HG03159 (cell line): ENCODE measurements around the gene DFFB.

Experiments used
- ATAC-seq: cut with Tn5 transposase; IDR thresholded peaks from one replicate; pipeline ENCODE4 v1.9.1; 2021; ENCODE audit warnings: mild to moderate bottlenecking, moderate library complexity; ENCODE audit not compliant: unreplicated experiment

Gene DFFB

GRCh38 chr1:3894626-3895278 is 37.5 kb downstream of the DFFB start:
- no peak for ATAC-seq

- no peak for ATAC-seq
Measured at GRCh38 chr1:3895279-3895950, 38.1 kb downstream of the DFFB start.

DNA sequence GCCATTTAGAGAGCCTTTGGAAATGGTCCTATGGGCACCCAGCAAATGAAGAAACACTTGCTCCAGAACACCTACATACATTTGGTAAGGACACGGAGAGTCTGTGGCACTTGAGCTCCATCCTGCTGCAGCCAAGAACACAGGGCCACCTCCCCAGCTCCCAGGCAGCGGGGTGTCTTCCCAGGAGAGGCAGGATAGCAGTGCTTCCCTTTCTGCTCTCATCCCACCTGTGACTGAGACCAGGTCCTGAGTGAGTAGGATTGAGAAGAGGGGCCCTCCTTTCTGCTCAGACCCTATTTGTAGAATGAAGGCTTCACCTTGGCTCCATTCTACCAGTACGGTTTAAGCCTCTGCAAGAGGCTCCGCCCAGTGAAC is 38.7 kb downstream of the DFFB start:
- ATAC-seq: no peak

- no peak for ATAC-seq
Measured at GRCh38 chr1:3896396-3897000, 39.2 kb downstream of the DFFB start.

GRCh38 chr1:3898475-3898735 is 41.1 kb downstream of the DFFB start:
- no peak for ATAC-seq

DNA sequence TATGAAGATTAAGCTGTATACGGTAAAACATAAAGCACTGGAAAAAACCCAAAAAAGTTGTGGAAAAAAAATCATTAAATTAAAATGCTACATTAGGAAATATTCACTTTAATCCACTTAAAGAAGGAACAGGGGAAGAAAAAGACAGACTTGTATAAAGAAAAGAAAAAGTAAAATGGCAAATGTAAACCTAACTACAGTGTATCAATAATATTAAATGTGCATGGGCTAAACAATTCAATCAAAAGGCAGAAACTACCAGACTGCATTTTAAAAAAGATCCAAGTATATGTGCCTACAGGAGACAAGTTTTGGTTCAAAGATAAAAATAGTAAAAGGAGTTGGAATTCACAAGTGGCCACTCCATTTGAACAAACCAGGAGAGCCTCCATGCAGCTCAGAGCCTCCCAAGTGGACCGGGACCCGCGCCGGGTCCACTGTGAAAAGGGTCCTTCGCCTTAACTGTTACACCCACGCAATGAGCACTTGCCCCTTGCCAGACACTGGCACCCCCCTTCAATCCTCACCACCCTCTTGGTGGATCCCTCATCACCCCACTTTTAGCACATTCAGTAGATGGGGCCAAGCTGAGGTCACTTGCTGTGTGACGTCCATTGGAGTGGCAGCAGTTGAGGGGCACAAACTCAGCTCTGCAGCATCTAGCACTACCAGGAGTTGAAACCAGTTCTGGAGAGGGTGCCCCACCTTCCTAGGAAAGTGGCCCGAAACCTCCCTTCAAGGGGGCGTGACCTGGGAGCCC is 41.9 kb downstream of the DFFB start:
- ATAC-seq: no peak

DNA sequence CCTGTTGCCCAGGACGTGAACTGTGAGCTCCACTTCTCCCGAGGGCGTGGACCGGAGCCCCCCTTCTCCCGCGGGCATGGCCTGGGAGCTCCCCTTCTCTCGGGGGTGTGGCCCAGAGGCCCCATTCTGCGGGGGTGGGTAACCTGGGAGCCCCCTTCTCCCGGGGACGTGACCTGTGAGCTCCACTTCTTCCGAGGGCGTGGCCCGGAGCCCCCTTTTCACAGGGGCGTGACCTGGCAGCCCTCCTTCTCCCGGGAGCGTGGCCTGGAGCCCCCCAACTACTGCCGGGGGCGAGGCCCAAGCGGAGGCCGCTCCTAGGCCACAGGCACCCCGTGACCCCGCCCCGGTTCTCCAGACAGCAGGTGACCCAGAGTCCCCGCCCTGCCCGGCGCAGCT is 42.5 kb downstream of the DFFB start:
- ATAC-seq: peak; percentile 2

DNA sequence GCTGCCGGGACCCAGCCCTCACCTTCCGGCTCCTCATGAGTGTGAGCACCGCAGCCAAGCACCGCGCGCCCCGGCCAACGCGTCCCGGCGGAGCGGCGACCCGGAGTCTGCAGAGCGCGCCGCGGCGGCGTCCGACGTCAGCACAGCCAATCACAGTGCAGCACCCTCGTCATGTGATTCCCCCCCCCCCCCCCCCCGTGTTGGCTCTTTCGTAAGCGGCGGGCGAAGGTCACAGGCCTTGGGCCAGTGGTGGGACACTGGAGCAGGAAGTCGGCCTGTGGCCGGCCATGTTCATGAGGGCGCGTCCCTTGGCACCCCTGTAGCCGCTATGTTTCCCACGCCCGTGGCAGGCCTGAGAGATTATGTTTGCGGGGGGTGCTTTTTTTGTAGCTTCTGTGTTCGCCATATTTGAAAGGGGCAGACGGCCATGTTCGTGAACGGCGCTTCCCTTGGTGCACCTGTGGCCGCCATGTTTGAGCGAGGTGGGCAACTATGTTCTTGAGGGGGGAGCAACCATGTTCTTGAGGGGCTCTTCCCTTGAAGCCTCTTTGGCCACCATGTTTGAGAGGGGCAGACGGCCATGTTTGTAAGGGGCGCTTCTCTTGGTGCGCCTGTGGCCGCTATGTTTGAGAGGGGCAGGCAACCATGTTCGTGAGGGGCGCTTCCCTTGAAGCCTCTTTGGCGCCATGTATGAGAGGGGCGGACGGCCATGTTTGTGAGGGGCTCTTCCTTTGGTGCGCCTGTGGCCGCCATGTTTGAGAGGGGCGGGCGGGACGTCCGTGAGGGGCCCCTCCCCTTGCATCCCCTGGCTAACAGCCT is 43.1 kb downstream of the DFFB start, which contains the start of gene C1orf174:
Gene C1orf174 (minus strand): TSS at position 123 of the 819 bp plus-strand sequence. CDS start 86 bp downstream, at position 37.
- ATAC-seq: peak; percentile 73

GRCh38 chr1:3900969-3901529 is 43.8 kb downstream of the DFFB start:
- ATAC-seq: peak; percentile 56

DNA sequence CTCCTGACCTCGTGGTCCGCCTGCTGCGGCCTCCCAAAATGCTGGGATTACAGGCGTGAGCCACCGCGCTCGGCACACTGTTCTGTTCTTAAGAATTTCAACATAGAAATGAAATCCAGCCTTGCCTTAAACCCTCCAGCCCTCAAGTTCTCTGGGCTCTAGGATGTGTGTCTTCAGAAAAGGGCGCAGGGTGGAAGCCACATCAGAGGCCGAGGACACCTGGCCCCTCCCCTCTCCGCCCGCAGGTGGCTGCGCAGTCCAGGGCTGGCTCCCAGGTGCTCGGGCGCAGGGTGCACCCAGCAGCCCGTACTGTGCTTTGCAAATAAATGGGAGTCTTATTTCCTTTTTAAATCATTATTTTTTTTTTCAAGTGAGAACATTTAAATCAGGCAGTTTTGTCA is 44.8 kb downstream of the DFFB start:
- no peak for ATAC-seq

DNA sequence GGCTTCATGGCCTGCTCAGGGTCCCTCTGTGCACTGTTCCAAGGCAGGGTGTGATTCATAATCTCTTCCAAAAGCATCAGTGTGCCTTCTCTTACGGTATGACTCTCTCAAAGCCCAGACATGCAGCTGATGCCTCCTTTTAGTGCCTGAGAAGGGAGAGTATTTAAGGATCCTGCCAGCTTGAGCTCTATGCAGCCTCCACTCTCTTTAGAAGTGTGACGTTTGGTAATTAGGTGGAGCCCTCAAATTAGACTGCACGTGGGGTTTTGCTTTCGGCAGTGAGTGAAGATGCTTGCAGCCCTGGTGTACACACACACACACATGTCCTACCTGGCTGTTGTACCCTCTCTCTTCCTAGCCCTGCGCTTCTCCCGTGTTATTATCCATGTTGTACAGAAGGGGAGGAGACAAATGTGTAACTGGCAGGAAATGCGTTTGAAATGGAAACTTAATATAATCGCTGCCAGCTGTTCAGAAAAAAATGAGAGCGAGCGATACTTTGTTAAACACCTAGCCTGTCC is 45.4 kb downstream of the DFFB start:
- no peak for ATAC-seq

DNA sequence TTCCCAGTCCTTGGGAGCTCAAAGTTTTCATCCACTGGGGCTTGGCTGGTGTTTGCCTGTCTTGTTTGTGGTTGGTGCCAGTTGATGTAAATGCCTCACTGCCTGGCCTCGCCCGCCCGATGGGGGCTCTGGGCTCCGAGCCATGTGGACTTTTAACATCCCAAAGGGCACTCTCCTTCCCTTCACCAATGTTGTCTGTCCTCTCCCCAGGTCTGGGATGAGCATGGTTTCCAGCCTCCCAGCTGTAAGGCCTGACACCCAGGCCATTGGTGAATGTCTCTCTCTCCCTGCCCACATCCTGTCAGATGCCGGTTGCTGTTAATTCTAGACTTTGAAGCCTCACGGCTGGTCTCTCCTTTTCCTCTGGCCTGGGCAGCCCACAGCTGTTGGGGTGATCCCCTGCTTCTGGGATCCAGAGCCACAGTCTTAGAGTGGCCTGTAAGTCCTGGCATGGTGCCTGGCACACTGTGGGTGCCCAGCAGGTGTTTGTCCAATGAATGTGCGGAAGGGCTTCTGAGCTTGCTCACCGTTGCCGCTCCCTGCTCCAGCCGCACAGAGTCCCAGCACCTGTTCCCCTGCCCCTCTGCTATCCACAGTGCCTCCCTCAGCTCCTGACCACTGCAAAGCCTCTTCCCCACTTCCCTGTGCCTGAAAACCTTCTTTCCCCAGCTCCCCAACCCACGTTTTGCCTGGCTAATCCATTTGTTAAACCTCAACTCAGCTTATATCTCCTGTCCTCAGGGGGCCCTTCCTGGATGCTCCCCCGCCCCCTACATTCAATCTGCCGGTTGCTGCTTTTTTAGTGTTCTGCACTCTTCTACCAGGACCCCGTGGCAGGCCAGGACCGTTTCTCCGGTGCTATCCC is 46.1 kb downstream of the DFFB start:
- no peak for ATAC-seq

GRCh38 chr1:3904006-3904842 is 46.9 kb downstream of the DFFB start:
- ATAC-seq: no peak

DNA sequence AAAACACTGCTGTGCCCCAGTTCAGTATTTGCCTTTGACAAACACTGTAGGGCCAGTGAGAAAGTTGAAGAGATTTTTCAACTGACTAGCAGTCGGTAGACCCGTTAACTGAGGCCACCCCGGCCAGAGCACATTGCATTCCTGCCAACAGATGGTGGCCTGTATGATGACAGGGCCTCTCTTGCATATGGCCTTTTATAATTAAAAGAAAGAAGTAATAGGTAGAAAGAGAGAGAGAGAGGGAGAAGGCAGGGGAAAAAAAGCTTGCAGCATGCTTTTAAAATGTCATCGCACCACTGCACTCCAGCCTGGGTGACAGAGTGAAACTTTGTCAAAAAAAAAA is 47.5 kb downstream of the DFFB start:
- ATAC-seq: no peak

DNA sequence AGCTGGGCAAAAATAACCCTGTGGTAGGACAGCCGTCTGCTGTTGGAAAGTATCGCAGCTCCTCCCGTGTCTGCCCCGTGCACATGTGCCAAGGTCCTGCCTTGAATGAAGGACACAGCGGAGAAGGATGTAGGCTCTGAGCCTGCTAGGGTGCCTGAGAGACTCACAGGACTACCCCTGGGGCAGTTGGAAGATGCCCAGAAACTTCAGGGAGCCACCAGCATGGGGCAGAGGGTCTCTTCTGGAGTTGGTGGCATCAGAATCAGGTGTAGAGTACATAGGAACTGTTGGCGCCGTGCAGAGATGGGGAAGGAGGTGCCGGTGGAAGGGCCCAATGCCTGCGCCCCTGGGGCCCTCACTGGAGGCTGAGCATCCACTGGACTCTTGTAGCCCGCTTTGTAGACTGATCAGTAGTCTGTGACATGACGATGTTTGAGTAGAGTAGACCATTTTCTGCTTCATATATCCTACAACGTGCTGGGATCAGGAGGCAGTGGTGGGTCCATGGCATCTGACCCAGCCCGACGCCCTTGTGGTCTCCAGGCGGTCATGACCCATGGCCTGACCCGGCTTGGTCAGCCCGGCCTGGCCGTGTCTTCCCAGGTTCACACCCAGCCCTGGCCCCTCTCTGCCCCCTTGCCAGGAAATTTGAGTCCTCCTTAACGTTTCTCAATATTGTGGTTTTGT is 48.1 kb downstream of the DFFB start:
- ATAC-seq: no peak

DNA sequence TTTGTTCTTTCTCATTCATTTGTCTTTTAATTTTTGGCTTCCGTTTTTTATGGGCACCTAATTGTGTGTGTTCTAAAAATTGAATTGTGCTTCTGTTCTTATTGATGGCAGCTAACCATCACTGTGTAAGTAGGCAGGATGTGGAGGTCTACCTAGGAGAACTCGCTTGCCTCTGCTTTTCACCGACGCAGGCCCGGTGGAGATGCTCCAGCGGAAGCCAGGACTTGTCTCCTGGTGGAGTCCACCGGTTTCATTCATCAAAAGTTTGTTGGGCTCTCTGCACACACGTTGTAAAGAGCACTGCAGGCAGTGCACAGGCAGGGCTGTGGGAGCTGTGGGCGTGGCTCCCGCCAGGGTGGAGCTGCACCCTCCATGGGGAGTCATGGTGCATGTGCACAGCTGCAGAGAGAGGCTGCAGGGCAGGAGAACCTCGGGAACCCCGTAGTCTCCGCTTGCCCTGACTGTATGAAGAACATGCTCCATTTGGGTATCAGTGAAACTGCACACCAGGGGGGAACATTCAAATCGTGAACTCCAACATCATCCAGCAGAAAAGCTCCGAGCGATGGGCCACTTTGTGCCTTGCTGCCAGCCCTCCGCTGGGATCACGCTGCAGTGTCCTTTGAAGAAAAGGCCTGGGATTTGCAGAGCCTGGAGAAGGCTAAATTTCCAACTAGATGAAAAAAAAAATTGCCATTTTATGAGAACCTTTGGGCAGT is 48.8 kb downstream of the DFFB start:
- no peak for ATAC-seq

DNA sequence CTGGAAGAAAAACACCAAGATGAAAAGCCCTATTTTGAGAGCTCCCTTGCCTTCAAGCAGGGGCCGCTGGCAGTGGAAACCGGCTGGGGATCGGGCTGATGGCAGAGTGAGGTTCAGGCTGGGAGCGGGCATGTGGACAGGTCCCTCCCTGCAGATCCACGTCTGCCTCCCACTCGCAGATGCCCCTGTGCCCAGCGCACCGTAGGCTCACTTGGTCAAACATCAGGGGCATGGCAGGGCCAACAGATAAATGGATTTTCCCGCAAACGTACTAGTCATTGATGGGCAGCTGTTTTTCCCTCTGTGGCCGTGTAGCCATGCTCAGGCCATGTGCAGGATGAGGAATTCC is 49.4 kb downstream of the DFFB start:
- ATAC-seq: no peak
